K562 (cell line): ENCODE data around the gene ZNF718. TPM values are rescaled to one million over a fixed set of nuclear protein-coding genes. Genes with fewer than 3 reads are reported as not detected.

Experiments
- polyA plus RNA-seq, 8 experiments: library from polyadenylated mRNA; depleted of rRNA in 4 of 8; stranded (reverse) in 5 of 8; unstranded in 3 of 8; fragments of >200 nt; fragmentation: Nextera tagmentation in 2 of 8; fragmentation: Illumina TruSeq in 1 of 8; extraction: Ambion mirVana in 2 of 8; extraction: Trizol in 1 of 8; gene quantifications; 2 replicates each; pipeline versions ENCODE4 v1.2.1 to v1.2.3, GENCODE V29; 2011 to 2014; ENCODE audit warnings: inconsistent platforms in 1 of 8, missing spikeins in 1 of 8
- total RNA-seq, 7 experiments: library from RNA; depleted of rRNA in 6 of 7; stranded (reverse); fragments of >200 nt in 6 of 7; fragmentation: Illumina TruSeq in 2 of 7; extraction: Trizol in 2 of 7; gene quantifications; 2 replicates each; pipeline versions ENCODE4 v1.2.1 to v1.2.3, GENCODE V29; 2011 to 2021; ENCODE audit warnings: low replicate concordance in 1 of 7

ZNF718 gene
- total and polyA plus RNA-seq, 9 of the 15 experiments (the other 6 are each of a cell fraction or from before 2014, with no cell fraction given) = 1.00 to 5.3 (median 2.7) TPM

Other genes starting within 250 kb of the ZNF718 start
- gene ZNF595, start 71.2 kb upstream of the ZNF718 start, total RNA-seq (2014; rRNA removed) = 226 and 279 TPM in 2 replicates
- 276 and 295 TPM in 2 replicates for gene ZNF595, start 71.2 kb upstream of the ZNF718 start, total RNA-seq (2014; rRNA removed; fragmentation: Illumina TruSeq; extraction: Trizol)
- gene ZNF595, start 71.2 kb upstream of the ZNF718 start, total RNA-seq (2015; rRNA removed; fragmentation: Illumina TruSeq; extraction: Trizol) = 212 and 230 TPM in 2 replicates
- 227 and 237 TPM in 2 replicates for gene ZNF595, start 71.2 kb upstream of the ZNF718 start, total RNA-seq (2021)
- 632 and 750 TPM in 2 replicates for gene ZNF595, start 71.2 kb upstream of the ZNF718 start, polyA plus RNA-seq (2011; rRNA removed)
- 399 and 453 TPM in 2 replicates for gene ZNF595, start 71.2 kb upstream of the ZNF718 start, polyA plus RNA-seq (2014; fragmentation: Illumina TruSeq; extraction: Trizol)
- 100 to 1,000 TPM; 116 to 185 TPM for gene ZNF595, start 71.2 kb upstream of the ZNF718 start, polyA plus RNA-seq (2014; fragmentation: Nextera tagmentation; extraction: Ambion mirVana)
- gene ZNF595, start 71.2 kb upstream of the ZNF718 start, polyA plus RNA-seq (2014; rRNA removed) = 446 and 503 TPM in 2 replicates
- 0.14 and 0.20 TPM in 2 replicates for gene ZNF732, start 181.0 kb downstream of the ZNF718 start, total RNA-seq (2014; rRNA removed)
- gene ZNF732, start 181.0 kb downstream of the ZNF718 start, total RNA-seq (2014; rRNA removed; fragmentation: Illumina TruSeq; extraction: Trizol) = 0.29 and 0.32 TPM in 2 replicates
- 0.23 and 0.36 TPM in 2 replicates for gene ZNF732, start 181.0 kb downstream of the ZNF718 start, total RNA-seq (2015; rRNA removed; fragmentation: Illumina TruSeq; extraction: Trizol)
- gene ZNF732, start 181.0 kb downstream of the ZNF718 start, total RNA-seq (2021) = 0.16 and 0.25 TPM in 2 replicates
- 0.03 and 0.06 TPM in 2 replicates for gene ZNF732, start 181.0 kb downstream of the ZNF718 start, polyA plus RNA-seq (2011; rRNA removed)
- 0.07 and 0.11 TPM in 2 replicates for gene ZNF732, start 181.0 kb downstream of the ZNF718 start, polyA plus RNA-seq (2014; fragmentation: Illumina TruSeq; extraction: Trizol)
- gene ZNF732, start 181.0 kb downstream of the ZNF718 start, polyA plus RNA-seq (2014; fragmentation: Nextera tagmentation; extraction: Ambion mirVana) = under 1 TPM in 1 of 2 experiments, not detected in 1; 0.06 TPM
- 0.07 and 0.16 TPM in 2 replicates for gene ZNF732, start 181.0 kb downstream of the ZNF718 start, polyA plus RNA-seq (2014; rRNA removed)
- gene ZNF141, start 213.3 kb downstream of the ZNF718 start, total RNA-seq (2014; rRNA removed) = not detected in 2 replicates
- not detected in 2 replicates for gene ZNF141, start 213.3 kb downstream of the ZNF718 start, total RNA-seq (2014; rRNA removed; fragmentation: Illumina TruSeq; extraction: Trizol)
- not detected in 2 replicates for gene ZNF141, start 213.3 kb downstream of the ZNF718 start, total RNA-seq (2015; rRNA removed; fragmentation: Illumina TruSeq; extraction: Trizol)
- gene ZNF141, start 213.3 kb downstream of the ZNF718 start, total RNA-seq (2021) = 0.09 and 0.16 TPM in 2 replicates
- not detected in 2 replicates for gene ZNF141, start 213.3 kb downstream of the ZNF718 start, polyA plus RNA-seq (2011; rRNA removed)
- gene ZNF141, start 213.3 kb downstream of the ZNF718 start, polyA plus RNA-seq (2014; fragmentation: Illumina TruSeq; extraction: Trizol) = not detected in 2 replicates
- not detected for gene ZNF141, start 213.3 kb downstream of the ZNF718 start, polyA plus RNA-seq (2014; fragmentation: Nextera tagmentation; extraction: Ambion mirVana)
- gene ZNF141, start 213.3 kb downstream of the ZNF718 start, polyA plus RNA-seq (2014; rRNA removed) = not detected in 2 replicates